Astrocyte (in vitro differentiated cells and primary cell): Measurements from ENCODE around the gene APEX1. TPM values are rescaled to one million over a fixed set of nuclear protein-coding genes. Genes with fewer than 3 reads are reported as not detected.

ENCODE experiments used
- DNase-seq: peaks from one replicate; pipeline ENCODE4 v3.0.0-alpha.2; 2010; ENCODE audit warnings: low read depth
- FAIRE-seq: peaks from 2 replicates; lab custom pipeline; 2011; peaks lifted over from hg19 to GRCh38; lab: Jason Lieb, UNC
- H2AFZ ChIP-seq: 2 replicates; pipeline ENCODE4 v1.6.0; 2012; ENCODE audit warnings: low read depth, low read length, inconsistent platforms
- H3K27ac ChIP-seq: 2 replicates; pipeline ENCODE4 v1.5.1; 2011; ENCODE audit warnings: low read depth, low read length, inconsistent platforms
- H3K27me3 ChIP-seq: 2 replicates; pipeline ENCODE4 v1.6.0; 2011; ENCODE audit warnings: low read length, inconsistent platforms; ENCODE audit not compliant: insufficient read depth
- H3K36me3 ChIP-seq: 2 replicates; pipeline ENCODE4 v1.5.1; 2011; ENCODE audit warnings: low read length, inconsistent platforms; ENCODE audit not compliant: insufficient read depth
- H3K4me1 ChIP-seq: 2 replicates; pipeline ENCODE4 v1.5.1; 2011; ENCODE audit warnings: low read length, inconsistent platforms; ENCODE audit not compliant: insufficient read depth
- H3K4me2 ChIP-seq: 2 replicates; pipeline ENCODE4 v1.6.0; 2012; ENCODE audit warnings: low read length, inconsistent platforms
- H3K4me3 ChIP-seq: 2 replicates; pipeline ENCODE4 v1.5.1; 2011; ENCODE audit warnings: low read depth, mild to moderate bottlenecking, low read length, inconsistent platforms; ENCODE audit not compliant: insufficient read depth
- H3K79me2 ChIP-seq: 2 replicates; pipeline ENCODE4 v1.6.0; 2012; ENCODE audit warnings: mild to moderate bottlenecking, low read length, inconsistent platforms; ENCODE audit not compliant: insufficient read depth
- H3K9ac ChIP-seq: 2 replicates; pipeline ENCODE4 v1.6.0; 2012; ENCODE audit warnings: mild to moderate bottlenecking, low read length, inconsistent platforms
- H3K9me3 ChIP-seq: 2 replicates; pipeline ENCODE4 v1.5.1; 2012; ENCODE audit warnings: low read depth, mild to moderate bottlenecking, low read length, inconsistent platforms; ENCODE audit not compliant: insufficient read depth
- H4K20me1 ChIP-seq: 2 replicates; pipeline ENCODE4 v1.6.0; 2012; ENCODE audit warnings: low read length, inconsistent platforms; ENCODE audit not compliant: insufficient read depth
- H3K27ac Mint-ChIP-seq: one replicate; pipeline ENCODE4 v1.8.0; 2021; ENCODE audit warnings: mild to moderate bottlenecking, mixed read lengths; ENCODE audit not compliant: unreplicated experiment
- H3K27me3 Mint-ChIP-seq: one replicate; pipeline ENCODE4 v1.8.0; 2021; ENCODE audit warnings: low read depth, mixed read lengths; ENCODE audit not compliant: unreplicated experiment
- H3K36me3 Mint-ChIP-seq: one replicate; pipeline ENCODE4 v1.8.0; 2021; ENCODE audit warnings: low read depth, mixed read lengths; ENCODE audit not compliant: unreplicated experiment
- H3K4me1 Mint-ChIP-seq: one replicate; pipeline ENCODE4 v1.8.0; 2021; ENCODE audit warnings: low read depth, mixed read lengths; ENCODE audit not compliant: unreplicated experiment
- H3K4me3 Mint-ChIP-seq: one replicate; pipeline ENCODE4 v1.8.0; 2021; ENCODE audit warnings: mild to moderate bottlenecking, moderate library complexity, mixed read lengths; ENCODE audit not compliant: unreplicated experiment
- H3K9me3 Mint-ChIP-seq: one replicate; pipeline ENCODE4 v1.8.0; 2021; ENCODE audit warnings: mild to moderate bottlenecking, mixed read lengths; ENCODE audit not compliant: unreplicated experiment
- CTCF ChIP-seq: IDR thresholded peaks from 2 replicates; pipeline ENCODE4 v1.5.1; 2011; ENCODE audit warnings: low read depth, mild to moderate bottlenecking, inconsistent platforms, low read length, moderate library complexity; ENCODE audit not compliant: insufficient read depth
- EZH2 ChIP-seq: IDR thresholded peaks from 2 replicates; pipeline ENCODE4 v1.6.1; 2012; ENCODE audit warnings: mild to moderate bottlenecking, low read length, inconsistent platforms; ENCODE audit not compliant: insufficient read depth
- total RNA-seq: library from RNA; stranded (reverse); gene quantifications from 2 replicates; pipeline ENCODE4 v1.2.1, GENCODE V29; 2021

The APEX1 gene
- total RNA-seq, 1 donor from 2014 or later: 142 TPM

GRCh38 chr14:20489093-20489994 lies 34.3 kb downstream of the APEX1 start:
- H2AFZ ChIP-seq: no peak overlapping the region
- FAIRE-seq: no peak
- TF ChIP-seq EZH2: no peak
- H3K9me3 Mint-ChIP-seq: no peaks in the 10 kb centered on the region
- H3K27ac Mint-ChIP-seq: no peak overlapping the region
- no peaks in the 10 kb centered on the region for H4K20me1 ChIP-seq
- no peak overlapping the region for H3K27ac ChIP-seq
- H3K9ac ChIP-seq: no peak overlapping the region
- no peaks in the 10 kb centered on the region for H3K27me3 ChIP-seq
- no peaks in the 10 kb centered on the region for H3K27me3 Mint-ChIP-seq
- no peak for DNase-seq
- H3K4me1 ChIP-seq: no peaks in the 10 kb centered on the region
- no peaks in the 10 kb centered on the region for H3K9me3 ChIP-seq
- no peak overlapping the region for H3K4me2 ChIP-seq
- H3K4me3 Mint-ChIP-seq: no peak overlapping the region
- H3K36me3 ChIP-seq: no peaks in the 10 kb centered on the region
- no peaks in the 10 kb centered on the region for H3K79me2 ChIP-seq
- H3K4me1 Mint-ChIP-seq: peaks cover 16% of the 10 kb centered on the region
- H3K36me3 Mint-ChIP-seq: no peaks in the 10 kb centered on the region
- no peak overlapping the region for H3K4me3 ChIP-seq

- Histone ChIP-seq H2AFZ (no peak overlapping the region), H3K4me2 (no peak overlapping the region), H3K27me3 (no peaks in the 10 kb centered on the region), H4K20me1 (no peaks in the 10 kb centered on the region), H3K79me2 (no peaks in the 10 kb centered on the region), H3K36me3 (no peaks in the 10 kb centered on the region), H3K27ac (no peak overlapping the region), H3K4me1 (no peaks in the 10 kb centered on the region), H3K9me3 (no peaks in the 10 kb centered on the region), H3K4me3 (no peak overlapping the region), H3K9ac (no peak overlapping the region)
- Mint-ChIP-seq H3K9me3 (no peaks in the 10 kb centered on the region), H3K4me3 (no peak overlapping the region), H3K36me3 (no peaks in the 10 kb centered on the region), H3K4me1 (peaks cover 16% of the 10 kb centered on the region), H3K27ac (no peak overlapping the region), H3K27me3 (no peaks in the 10 kb centered on the region)
- TF ChIP-seq CTCF (no peak), EZH2 (no peak)
- DNase-seq (no peak), FAIRE-seq (no peak)
Observed at GRCh38 chr14:20490563-20490962, 35.5 kb downstream of the APEX1 start.

DNA sequence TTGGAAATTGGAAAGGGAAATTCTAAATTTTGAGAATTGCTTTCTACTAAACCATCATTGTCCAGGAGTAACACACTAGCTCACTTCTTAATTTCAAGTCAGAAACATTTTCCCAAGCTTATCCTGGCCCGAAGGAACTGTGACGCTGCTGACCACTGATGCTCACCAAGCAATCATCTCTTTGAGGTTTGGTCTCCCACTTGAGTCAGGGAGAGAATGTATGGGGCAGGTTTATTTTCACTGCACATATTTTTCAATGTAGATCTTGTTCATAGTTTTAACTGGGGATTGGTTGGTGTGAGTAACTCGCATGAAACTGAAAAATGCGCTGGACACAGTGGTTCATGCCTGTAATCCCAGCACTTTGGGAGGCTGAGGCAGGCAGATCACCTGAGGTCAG lies 37.5 kb downstream of the APEX1 start:
- Mint-ChIP-seq H3K4me3 (no peak overlapping the region), H3K36me3 (no peaks in the 10 kb centered on the region), H3K27me3 (no peaks in the 10 kb centered on the region), H3K4me1 (peaks cover 16% of the 10 kb centered on the region), H3K9me3 (no peaks in the 10 kb centered on the region), H3K27ac (no peak overlapping the region)
- H3K4me1 ChIP-seq: no peaks in the 10 kb centered on the region
- no peak for TF ChIP-seq CTCF
- TF ChIP-seq EZH2: no peak
- no peaks in the 10 kb centered on the region for H4K20me1 ChIP-seq
- H3K27me3 ChIP-seq: no peaks in the 10 kb centered on the region
- no peak for FAIRE-seq
- peak; percentile 37 for DNase-seq
- no peaks in the 10 kb centered on the region for H3K36me3 ChIP-seq
- H3K4me2 ChIP-seq: no peak overlapping the region
- H3K79me2 ChIP-seq: no peaks in the 10 kb centered on the region
- H3K9me3 ChIP-seq: no peaks in the 10 kb centered on the region
- H3K4me3 ChIP-seq: no peak overlapping the region
- H3K27ac ChIP-seq: no peak overlapping the region
- no peak overlapping the region for H2AFZ ChIP-seq
- H3K9ac ChIP-seq: no peak overlapping the region
